ENCODE measurements around the gene SLC12A7.
"Not testable (repeated sequence)": the region's sequence is repeated elsewhere in the genome, so short reads cannot be mapped to it uniquely, and the experiment has no call there.

The SLC12A7 gene

DNA sequence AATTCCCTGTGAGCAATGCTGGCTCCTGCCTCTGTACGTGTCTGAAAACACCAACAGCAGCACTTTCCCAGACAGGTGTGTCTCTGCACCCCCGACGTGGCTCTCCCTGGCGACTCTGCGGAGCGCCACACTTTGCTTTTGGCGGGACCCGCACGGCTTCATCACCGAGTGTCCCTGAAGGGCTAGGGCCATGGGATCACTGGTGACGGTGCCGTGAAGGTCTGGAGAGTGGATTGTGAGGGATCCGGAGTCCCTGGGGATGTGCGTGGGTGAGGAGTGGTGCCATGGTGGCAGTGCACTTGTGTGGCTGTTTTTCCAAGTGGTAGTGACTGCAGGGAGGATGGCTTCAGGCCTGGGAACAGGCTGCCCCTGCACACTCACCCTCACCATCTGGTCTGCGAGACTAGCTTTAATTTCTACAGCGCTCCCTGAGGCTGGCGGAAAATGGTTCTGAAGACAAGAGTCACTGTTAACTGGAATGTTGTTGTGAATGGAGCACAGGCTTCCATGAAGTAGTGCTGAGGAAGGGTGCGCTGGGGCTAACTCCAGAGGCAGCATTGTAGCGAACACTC is 100.0 kb downstream of the SLC12A7 start:
- no peak for DNase-seq

DNA sequence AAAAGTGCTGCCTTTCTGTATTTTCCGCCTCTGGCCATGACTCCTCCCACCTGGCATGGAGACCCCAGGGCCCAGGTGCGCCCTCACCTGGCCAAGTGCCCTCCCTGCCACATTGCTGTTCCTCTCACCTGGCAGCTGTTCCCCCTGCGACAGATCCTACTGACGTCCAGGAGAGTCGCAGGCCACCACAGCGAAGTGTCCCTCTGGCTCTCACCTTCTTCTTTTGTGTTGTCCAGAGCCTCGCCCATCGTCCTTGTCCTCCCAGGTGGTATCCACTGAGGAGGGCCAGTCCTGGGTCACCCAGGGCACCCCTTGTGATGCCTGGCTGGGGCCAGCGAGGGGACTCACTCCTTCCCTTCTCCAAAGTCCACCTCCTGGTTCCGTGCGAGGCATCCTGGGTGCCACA is 100.6 kb downstream of the SLC12A7 start:
- DNase-seq, result no peak

DNA sequence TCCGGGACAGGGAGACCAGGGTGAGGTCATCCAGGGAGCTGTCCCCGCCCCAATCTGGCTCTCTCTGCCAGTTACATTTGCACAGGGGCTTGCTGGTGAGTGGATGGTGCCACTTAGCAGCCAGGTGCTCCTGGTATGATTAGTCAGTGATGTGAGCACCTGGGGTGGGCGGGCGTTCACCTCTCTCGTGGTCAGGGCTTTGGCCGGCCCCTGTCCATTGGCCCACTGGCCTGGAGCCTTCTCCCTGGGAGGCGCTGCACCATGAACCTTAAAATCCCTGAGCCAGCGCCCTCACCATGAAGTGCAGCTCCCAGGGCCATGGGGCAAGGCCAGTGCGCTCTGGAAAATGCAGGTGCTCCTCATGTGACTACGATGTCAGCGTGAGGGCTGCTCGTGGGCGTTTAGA is 101.2 kb downstream of the SLC12A7 start:
- DNase-seq, result no peak

DNA sequence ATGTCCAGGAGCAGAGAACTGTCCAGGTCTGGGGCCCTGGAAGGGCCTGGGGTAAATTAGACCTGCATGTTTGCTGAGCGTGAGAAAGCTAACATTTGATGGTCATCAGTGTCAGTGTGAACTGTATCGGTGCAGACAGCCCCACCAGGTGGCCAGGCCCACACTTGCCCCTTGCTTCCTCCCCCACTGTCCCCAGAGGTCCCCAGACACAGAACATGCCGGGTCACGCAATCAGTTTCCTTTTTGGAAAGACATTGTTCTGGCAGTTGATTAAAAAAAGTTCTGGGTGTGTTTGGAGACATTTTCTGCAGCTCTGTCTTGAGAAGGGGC is 101.7 kb downstream of the SLC12A7 start:
- no peak for DNase-seq

DNA sequence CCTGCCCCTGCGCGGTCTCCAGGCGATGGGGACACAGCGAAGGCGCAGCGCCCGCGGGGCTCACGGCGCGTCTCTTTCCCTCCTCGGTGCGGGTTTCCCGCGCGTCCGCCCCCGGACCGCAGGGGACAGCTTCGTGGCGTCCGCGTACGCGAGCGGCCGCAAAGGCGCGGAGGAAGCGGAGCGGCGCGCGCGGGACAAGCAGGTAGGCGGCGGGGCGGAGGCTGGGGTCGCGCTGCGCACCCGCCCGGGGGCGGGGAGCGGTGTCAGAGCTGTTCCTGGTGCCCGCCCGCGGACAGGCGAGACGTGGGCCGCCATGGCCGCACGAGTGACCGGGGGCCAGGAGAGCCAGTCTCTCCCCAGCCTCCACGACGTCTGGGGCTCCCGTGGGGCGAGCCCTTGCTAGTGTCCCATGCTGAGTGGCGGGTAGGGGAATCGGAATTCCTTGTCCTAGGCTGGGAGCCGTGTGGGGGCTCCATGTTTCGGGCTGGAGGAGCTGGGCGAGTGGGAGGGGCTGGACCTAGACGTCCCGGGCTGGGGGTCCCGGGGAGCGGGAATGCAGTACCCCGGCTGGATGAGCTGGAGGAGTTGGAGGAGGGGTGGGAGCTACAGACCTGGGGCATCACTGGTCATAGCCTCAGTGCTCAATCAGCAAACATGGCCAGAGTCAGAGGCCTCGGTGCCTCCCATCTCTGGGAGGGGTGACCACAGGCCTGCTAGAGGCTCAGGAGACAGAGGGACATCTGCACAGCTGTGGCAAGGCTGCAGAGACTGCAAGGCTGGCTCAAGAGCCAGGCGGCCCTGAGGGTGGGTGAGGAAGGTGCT is 102.3 kb downstream of the SLC12A7 start:
- DNase-seq, result no peak

DNA sequence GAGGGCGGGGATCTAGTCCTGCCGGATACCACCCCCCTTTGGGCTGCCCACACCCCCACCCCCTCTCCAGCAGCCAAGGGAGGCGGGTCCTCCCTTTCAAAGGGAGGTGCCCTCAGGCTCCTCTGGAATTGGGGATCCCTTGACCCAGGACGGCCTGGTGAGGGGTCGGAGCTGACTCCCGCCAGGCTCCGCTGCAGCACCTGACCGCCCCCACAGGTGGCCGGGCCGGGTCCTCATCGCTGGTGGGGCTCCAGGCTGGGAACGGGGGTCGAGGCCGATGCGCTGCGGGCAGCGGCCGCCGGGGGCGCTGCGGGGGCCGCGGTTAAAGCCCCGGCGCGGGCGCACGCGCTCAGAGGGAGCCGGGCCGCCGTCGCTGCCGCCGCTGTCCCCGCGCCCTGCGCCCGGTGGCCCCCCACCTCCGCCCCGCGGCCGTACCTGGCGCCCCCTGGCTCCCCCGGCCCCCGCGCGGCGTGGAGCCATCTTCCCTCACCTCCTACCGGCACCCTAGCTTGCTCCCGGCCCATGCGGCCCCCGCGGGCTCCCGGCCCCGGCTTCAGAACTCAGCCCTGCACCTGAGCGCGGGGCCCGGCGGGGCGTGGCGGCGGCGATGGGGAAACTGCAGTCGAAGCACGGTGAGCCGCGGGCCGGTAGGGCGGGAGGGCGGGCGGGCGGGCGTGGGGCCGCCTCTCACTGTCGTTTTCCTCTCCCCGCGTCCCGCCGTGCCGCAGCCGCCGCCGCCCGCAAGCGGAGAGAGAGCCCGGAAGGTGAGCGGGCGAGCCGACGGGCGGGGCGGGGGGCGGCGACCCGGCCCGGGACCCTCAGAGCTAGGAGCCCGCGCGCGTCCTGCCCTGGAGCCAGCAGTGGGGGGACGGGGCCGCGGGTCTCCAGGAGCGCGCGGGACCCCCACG is 103.2 kb downstream of the SLC12A7 start, which contains the start of gene NKD2:
Gene NKD2, plus strand, starts transcription at position 352 of the 908 bp plus-strand sequence. Its CDS starts 256 bp downstream, at position 608.
- DNase-seq, result no peak

DNA sequence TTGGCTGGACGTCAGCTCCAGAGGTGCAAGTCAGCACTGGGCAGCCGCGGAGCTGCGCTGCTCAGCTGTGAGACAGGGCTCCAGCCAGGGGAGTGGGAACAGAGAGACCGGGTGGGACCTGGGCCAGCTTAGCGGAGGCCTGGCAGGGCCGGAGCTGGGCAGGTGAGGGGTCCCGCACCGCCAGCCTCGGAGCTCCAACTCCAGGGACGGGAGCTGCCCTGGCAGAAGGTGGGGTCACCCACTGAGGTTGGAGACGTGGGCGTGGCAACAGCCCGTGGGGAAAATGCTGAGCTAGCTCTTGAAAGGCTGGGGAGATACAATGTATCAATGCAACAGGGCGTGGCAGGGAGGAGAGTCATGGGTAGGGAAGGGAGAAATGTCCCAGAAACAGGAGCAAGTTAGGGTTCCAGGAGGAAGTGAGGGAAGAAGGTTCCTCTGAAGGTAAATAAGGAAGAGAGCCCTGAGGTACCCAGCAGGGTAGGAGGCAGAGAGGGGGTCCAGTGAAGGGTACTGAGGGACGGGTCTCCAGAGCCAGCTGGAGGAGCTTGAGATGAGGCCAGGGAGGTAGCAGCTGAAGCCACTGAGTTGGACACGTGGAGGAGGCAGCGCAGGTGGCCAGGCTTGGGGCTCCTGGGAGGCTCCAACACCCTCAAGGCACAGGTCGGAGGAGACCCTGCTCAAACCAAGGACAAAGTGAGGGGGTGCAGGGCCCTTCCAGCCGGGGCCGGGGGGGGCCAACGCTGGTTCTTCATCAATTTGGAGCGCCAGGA is 104.0 kb downstream of the SLC12A7 start:
- no peak for DNase-seq

DNA sequence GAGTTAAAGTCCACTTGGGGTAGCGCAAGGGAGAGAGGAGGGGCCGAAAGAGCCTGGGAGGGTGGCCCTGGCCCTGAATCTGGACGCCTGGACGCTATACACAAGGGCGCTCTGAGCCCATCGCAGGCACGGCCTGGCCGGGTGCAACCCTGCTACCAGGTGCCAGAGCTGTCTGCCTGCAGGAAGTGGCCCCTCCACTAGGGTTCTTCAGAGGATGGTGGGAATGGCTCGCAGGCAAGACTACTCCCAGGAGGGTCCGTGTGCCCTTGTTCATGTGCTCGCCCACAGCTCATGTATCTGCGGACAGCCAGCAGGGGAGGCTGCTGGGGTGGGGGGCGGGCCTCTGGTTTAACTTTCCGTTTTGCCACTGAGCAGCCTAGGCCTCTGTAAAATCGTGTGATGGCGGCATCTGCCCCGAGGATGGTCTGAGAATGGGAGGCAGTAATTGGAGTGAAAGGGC is 104.6 kb downstream of the SLC12A7 start:
- no peak for DNase-seq

DNA sequence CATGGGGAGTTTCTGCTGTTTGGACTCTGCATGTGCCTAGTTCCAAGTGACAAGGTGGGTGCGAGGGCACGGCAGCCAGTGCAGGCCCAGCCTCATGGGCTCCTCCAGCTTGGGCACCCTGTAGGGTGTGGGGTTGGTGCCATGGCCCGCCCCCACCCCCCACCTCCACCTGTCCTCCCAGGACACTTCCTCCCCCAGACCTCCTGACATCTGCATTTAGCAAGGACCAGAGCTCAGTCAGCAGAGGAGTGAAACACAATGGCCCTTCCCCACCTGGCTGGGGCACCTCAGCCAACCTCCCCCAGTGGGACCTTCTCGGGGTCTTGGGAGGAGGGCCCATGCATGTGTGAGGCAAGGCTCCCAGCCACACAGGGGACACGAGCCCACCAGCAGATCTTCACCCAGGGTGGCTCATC is 105.2 kb downstream of the SLC12A7 start:
- DNase-seq, result no peak

DNA sequence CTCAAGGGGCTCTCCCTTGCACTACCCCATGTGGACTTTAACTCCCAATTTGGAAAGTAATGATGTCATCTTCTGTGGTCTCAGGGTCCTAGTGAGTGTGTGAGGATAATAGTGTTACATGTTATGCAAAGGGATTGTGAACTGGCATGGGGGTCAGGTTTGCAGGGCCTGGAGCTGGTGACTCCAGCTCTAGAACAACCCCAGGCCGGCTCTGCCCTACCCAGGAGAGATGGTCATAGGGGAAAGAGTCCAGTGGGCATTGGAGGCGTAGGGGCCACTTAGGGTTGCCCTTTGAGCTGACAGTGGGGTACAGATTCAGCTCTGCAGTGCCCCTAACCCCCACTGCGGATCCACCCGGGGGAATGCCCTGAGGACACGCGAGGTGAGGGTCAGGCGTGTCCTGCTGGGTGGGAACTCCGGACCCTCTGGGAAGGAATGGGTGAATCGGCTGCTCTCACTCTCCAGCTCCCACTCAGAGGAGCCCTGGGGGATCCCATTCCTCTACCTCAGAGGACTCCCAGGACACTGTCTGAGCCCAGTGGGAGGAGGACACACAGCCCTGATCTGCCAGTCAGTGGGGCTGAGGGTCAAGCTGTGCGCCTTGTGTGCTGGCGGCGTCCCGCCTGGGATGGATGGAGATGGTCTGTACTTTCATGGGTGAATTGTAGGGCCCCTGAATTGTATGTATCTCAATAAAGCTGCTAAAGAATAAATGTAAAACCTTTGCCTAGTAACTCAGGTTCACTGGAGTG is 105.8 kb downstream of the SLC12A7 start:
- DNase-seq, result no peak

DNA sequence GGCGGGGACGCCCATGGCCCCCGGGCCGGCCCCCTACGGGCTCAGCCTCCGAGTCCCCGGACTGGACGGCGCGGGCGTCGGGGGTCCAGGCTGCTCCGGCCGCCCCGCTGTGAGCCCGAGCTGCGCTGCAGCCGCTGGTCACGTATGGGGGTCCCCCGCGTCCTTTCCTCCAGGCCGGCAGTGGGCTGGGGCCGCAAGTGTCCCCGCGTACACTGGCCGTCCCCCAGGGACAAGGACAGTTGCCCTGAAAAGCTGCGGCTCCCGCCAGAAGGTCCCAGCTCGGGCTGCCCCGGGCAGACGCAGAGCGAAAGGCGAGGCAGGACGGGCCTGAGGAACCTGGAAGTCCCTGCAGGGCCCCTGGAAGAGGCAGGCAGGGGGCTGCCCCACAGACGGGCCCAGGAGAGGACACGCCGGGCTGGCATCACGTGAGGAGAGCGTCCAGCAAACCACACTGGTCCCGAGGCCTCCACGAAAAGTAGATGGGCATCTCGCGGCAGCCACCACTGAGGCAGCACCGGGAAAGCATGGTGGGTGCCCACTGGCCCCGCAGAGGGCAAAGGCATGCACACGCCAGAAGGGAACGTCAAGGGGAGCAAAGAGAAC is 106.5 kb downstream of the SLC12A7 start:
- no peak for DNase-seq

DNA sequence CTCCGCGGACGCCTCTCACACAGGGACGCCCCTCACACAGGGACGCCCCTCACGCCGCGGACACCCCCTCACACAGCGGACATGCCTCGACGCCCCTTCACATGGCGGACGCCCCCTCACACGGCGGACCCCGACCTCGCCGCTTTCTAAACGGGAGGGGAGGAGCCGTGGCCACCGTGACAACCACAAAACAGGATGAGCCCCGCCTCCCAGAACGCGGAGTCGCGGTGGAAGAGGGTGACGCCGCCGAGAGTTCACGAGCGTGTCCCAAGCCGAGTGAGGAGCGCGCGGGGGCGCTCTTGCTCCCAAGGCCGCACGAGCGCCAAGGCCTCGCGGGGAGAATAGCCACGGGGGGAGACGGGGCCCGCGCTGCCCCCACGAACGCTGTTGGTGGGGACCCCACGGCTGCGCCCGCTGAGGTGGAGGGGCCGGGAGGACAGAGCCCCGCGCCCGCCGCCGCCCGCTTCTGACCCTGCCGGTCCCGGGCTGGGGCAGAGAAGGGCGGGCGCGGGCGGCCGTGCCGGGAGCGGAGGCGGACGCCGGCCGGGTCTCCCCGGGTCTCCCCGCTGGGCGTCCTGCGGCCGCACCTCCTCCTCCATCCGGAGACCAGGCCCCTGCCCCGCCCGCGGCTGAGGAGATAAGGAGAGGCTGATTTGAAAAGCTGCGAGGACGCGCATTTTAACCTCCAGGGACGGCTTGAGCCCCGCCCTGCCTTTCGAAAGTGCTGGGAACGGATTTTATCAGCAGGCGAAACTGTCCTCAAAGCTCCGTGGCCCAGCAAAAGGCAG is 107.2 kb downstream of the SLC12A7 start:
- peak in 10 of 56 donors; percentile 12 to 55 (median 22) for DNase-seq

DNA sequence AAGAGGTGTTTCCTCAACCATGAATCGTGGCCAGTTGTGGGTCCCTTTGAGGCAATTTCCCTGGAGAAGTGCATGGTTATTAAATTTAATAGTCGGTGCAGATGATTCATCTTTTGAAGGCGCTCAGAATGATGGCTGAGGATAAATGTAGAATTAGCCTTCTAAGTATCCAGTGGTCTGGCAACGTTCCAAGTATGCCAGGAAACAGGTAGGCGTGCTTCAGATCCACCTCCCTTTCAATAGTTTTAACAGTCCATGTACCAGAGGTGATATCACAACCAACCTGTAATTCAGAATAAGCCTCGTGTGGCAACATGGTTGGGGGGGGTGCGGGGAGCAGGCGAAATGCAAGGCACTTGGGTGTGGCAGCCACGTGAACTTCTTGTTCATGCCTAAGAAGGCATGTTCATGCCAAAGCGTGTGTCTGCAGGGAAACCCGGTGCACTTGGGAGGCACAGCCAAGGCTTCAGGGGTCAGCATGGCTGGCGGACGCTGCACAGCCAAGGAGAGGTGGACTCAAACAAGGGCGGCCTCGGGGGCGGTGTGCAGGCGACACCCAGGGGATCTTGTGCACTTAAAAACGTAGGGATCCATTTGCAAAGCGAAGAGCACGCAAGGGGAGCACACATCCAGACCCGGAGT is 108.4 kb downstream of the SLC12A7 start:
- peak in 2 of 56 donors; percentile 16 to 22 for DNase-seq

DNA sequence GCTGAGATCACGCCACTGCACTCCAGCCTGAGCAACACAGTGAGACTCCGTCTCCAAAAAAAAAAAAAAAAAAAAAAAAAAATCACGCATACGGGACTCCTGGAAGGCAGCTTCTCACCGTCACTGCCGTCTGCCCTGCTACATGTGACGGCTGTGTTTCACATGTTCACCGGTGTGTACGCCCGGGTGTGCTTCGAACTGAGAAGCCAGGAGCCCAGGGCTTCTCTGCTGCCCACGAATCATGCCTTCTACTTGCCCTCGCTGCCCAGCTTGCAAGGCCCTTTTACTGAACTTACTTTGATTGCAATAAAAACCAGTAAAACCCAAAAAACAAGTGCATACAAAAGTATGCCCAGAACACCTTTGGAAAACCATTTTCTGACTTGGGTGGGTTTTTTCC is 109.0 kb downstream of the SLC12A7 start:
- no peak for DNase-seq

DNA sequence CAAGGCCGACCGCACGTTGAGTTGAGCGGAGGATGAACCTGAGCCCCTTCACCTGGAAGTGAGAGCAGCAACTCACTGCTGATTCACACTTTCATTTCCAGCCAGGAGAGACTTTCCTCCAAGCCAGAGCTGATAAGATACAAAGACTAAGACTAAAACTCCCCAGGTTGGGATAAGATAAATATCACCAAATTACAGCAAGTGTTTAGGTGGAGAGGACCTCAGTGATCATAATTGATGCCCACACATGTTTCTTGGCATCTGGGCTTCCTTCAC is 109.7 kb downstream of the SLC12A7 start:
- no peak for DNase-seq

DNA sequence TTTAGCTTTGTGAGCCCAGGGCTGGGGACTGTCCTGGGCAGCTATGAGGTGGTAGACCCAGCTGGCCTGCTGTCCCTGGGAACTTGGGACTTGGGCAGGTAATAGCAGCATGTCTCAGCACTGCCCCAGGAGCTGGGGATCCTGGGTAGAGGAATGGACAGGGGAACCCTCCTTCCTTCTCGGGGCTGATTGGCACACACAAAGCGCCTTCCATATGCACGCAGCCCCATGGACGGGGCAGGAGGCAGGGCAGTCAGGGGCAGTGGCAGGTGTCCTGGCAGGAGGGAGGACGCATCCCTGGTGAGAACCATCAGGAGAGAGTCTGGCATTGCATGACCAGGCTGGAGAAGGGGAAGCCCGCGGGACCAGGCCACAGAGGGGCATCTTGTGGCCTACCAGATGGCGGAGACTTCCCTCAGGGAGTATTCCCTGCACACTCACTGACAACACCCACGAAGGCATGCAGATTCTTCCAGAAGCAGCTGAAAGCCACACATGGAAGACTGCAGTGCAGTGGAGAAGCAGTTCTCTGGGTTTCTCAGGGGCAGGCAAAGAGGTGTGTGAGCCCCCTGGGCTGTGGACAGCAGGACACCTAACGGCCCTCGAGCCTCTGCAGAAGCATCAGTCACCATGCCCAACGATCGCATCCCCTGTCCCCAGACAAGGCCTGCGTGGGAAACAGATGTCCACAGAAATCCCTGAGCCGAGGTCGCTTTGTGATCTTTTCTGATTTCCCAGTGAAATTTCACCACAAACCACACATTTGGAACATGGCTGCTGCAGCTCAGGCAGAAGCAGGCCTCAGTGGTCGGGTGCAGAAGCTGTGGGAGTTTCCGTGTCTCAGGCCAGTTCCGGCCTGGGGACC is 110.2 kb downstream of the SLC12A7 start:
- DNase-seq, result no peak

DNA sequence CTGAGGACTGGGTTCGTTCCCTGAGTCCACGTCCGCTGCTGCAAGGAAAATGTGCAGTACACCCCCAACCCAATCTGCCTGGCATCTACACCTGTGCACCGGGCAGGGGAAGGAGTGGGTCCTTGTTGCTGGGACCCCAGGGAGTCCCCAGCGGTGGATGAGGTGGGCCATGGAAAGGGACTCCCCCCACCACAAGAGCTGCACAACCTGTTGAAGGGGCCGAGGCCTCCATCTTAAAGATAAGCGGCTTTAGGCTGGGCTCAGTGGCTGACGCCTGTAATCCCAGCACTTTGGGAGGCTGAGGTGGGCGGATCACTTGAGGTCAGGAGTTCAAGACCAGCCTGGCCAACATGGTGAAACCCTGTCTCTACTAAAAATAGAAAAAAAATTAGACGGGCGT is 111.0 kb downstream of the SLC12A7 start:
- DNase-seq, result not testable (repeated sequence)
